Activated B cell treated with CpG ODN at 0.5 μM for 24 hours (primary cell): ENCODE measurements around the gene EVL. TPM values are rescaled to one million over a fixed set of nuclear protein-coding genes. Genes with fewer than 3 reads are reported as not detected.
A peak's percentile ranks its signal among the peaks of the same experiment; 100 is the strongest.

Experiments used
- ATAC-seq: fragments of 200-7000 bp; cut with Tn5 transposase; one replicate; pipeline ENCODE4 v1.10.0; 2021; ENCODE audit warnings: low read depth, mild to moderate bottlenecking, moderate library complexity
- CTCF ChIA-PET: fragments of 350-600 bp; sonication (Branson Sonifier 250); formaldehyde crosslinking; loops from one replicate; lab custom pipeline; 2021; ENCODE audit warnings: antibody characterized with exemption; lab: Charles Lee
- POLR2A ChIA-PET: fragments of 350-600 bp; sonication (Branson Sonifier 250); formaldehyde crosslinking; loops from one replicate; lab custom pipeline; 2021; ENCODE audit warnings: antibody characterized with exemption; lab: Charles Lee
- DNase-seq: peaks from one replicate; pipeline ENCODE4 v3.0.0; 2022
- H3K27ac Mint-ChIP-seq: one replicate; pipeline ENCODE4 v1.8.0; 2020; ENCODE audit warnings: mixed read lengths
- H3K27me3 Mint-ChIP-seq: one replicate; pipeline ENCODE4 v1.8.0; 2021; ENCODE audit warnings: mixed read lengths
- H3K36me3 Mint-ChIP-seq: one replicate; pipeline ENCODE4 v1.8.0; 2021; ENCODE audit warnings: low read depth, mixed read lengths
- H3K4me1 Mint-ChIP-seq: one replicate; pipeline ENCODE4 v1.8.0; 2021; ENCODE audit warnings: mixed read lengths
- H3K4me3 Mint-ChIP-seq: one replicate; pipeline ENCODE4 v1.8.0; 2020; ENCODE audit warnings: mild to moderate bottlenecking, mixed read lengths
- H3K9me3 Mint-ChIP-seq: one replicate; pipeline ENCODE4 v1.8.0; 2020; ENCODE audit warnings: mixed read lengths
- CTCF ChIP-seq: fragments of 200-600 bp; IDR thresholded peaks from one replicate; pipeline ENCODE4 v1.8.0; 2022; ENCODE audit warnings: antibody characterized with exemption, mild to moderate bottlenecking
- intact Hi-C: fragments of 100-400 bp; cut with micrococcal nuclease; formaldehyde crosslinking; loops from one replicate; pipeline ENCODE4 v1.15.1; 2024
- total RNA-seq: library from RNA; stranded (reverse); gene quantifications from 2 replicates; pipeline ENCODE4 v1.2.3, GENCODE V29; 2022

The EVL gene
- total RNA-seq, 1 donor from 2014 or later: 272 TPM

- ChIA-PET CTCF (interaction anchor here (0.9 to 1.7 kb wide), 3 partner anchors 11 to 25 kb away, joined by 3 to 5 read pairs (median 4); no protein-coding TSS in a partner anchor), POLR2A (no interaction called here)
- intact Hi-C loops: no loop called here
These were observed 31.4 kb downstream of the EVL start for GRCh38 chr14:100096656-100097055.

GRCh38 chr14:100098171-100098570 lies 32.9 kb downstream of the EVL start:
- H3K27ac Mint-ChIP-seq: peak overlapping the region; percentile 47
- H3K4me1 Mint-ChIP-seq: peaks cover 21% of the 10 kb centered on the region
- intact Hi-C loops: no loop called here
- CTCF ChIA-PET: interaction anchor here (1.7 kb wide), 1 partner anchor 26 kb away, joined by 5 read pairs; no protein-coding TSS in a partner anchor
- POLR2A ChIA-PET: no interaction called here
- no peak for TF ChIP-seq CTCF
- no peak for ATAC-seq
- DNase-seq: no peak
- H3K4me3 Mint-ChIP-seq: no peak overlapping the region
- peaks cover 91% of the 10 kb centered on the region for H3K36me3 Mint-ChIP-seq
- no peaks in the 10 kb centered on the region for H3K9me3 Mint-ChIP-seq
- no peaks in the 10 kb centered on the region for H3K27me3 Mint-ChIP-seq

More at GRCh38 chr14:100096656-100097055, 31.4 kb downstream of the EVL start:
- DNase-seq: no peak
- ATAC-seq: no peak
- Mint-ChIP-seq H3K27ac (peak overlapping the region; percentile 41), H3K36me3 (peaks cover 87% of the 10 kb centered on the region), H3K27me3 (no peaks in the 10 kb centered on the region), H3K4me1 (peaks cover 9% of the 10 kb centered on the region), H3K4me3 (no peak overlapping the region), H3K9me3 (no peaks in the 10 kb centered on the region)
- TF ChIP-seq CTCF: no peak

GRCh38 chr14:100100032-100100703 lies 34.9 kb downstream of the EVL start:
- ATAC-seq (no peak), DNase-seq (no peak)
- Mint-ChIP-seq H3K27ac (peak overlapping the region; percentile 37), H3K9me3 (no peaks in the 10 kb centered on the region), H3K36me3 (peaks cover 91% of the 10 kb centered on the region), H3K4me1 (peaks cover 35% of the 10 kb centered on the region), H3K27me3 (no peaks in the 10 kb centered on the region), H3K4me3 (no peak overlapping the region)
- ChIA-PET POLR2A (interaction anchor here (1.2 kb wide), 1 partner anchor 35 kb away, joined by 3 read pairs; the partner anchor contains the start of gene EVL), CTCF (interaction anchor here (1.0 to 1.2 kb wide), 2 partner anchors 8 to 28 kb away, joined by 3 to 7 read pairs; no protein-coding TSS in a partner anchor)
- no peak for TF ChIP-seq CTCF
- intact Hi-C loops: no loop called here

- ChIA-PET POLR2A (interaction anchor here (0.7 to 1.7 kb wide), 4 partner anchors 21 to 37 kb away, joined by 4 to 12 read pairs (median 10); partner anchors contain the start of gene EVL), CTCF (interaction anchor here (0.7 to 9.7 kb wide), 5 partner anchors 15 to 120 kb away, joined by 3 to 117 read pairs (median 11); no protein-coding TSS in a partner anchor)
- Mint-ChIP-seq H3K4me3 (no peak overlapping the region), H3K9me3 (no peaks in the 10 kb centered on the region), H3K4me1 (peaks cover 40% of the 10 kb centered on the region), H3K36me3 (peaks cover 91% of the 10 kb centered on the region), H3K27ac (peak overlapping the region; percentile 59), H3K27me3 (no peaks in the 10 kb centered on the region)
- no peak for ATAC-seq
- intact Hi-C loops: loop anchor here (2.0 kb wide), 1 partner anchor 13 kb away; no protein-coding TSS in a partner anchor
- no peak for TF ChIP-seq CTCF
- DNase-seq: no peak
These were observed 37.0 kb downstream of the EVL start for GRCh38 chr14:100102156-100102785.
